D721Med (cell line): ENCODE data around the gene SFT2D1.

ENCODE experiments used
- DNase-seq: peaks from one replicate; pipeline ENCODE4 v3.0.0; 2011; ENCODE audit warnings: low spot score; ENCODE audit not compliant: insufficient read length
- FAIRE-seq: peaks from 2 replicates; lab custom pipeline; 2011; peaks lifted over from hg19 to GRCh38; lab: Jason Lieb, UNC
- CTCF ChIP-seq: IDR thresholded peaks from 2 replicates; pipeline ENCODE4 v1.5.1; 2012; ENCODE audit warnings: mild to moderate bottlenecking, control low read depth; ENCODE audit not compliant: insufficient read depth; ENCODE audit errors: missing control alignments

SFT2D1 gene

GRCh38 chr6:166318227-166318626 is 24.1 kb downstream of the SFT2D1 start:
- FAIRE-seq (no peak), DNase-seq (no peak)
- no peak for TF ChIP-seq CTCF

- no peak for TF ChIP-seq CTCF
- no peak for FAIRE-seq
- DNase-seq: no peak
These were observed 24.8 kb downstream of the SFT2D1 start for GRCh38 chr6:166317261-166318212.

DNA sequence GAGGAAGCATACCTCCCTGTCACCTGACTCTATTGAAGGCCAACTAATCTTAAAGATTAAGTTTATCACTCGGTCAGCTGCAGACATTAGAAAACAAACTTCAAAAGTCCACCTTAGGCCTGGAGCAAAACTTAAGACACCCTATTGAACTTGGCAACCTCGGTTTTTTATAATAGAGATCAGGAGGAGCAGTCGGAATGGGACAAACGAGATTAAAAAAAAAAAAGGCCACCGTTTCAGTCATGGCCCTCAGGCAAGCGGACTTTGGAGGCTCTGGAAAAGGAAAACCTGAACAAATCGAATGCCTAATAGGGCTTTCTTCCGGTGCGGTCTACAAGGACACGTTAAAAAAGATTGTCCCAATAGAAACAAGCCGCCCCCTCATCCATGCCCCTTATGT is 26.9 kb downstream of the SFT2D1 start:
- no peak for TF ChIP-seq CTCF
- DNase-seq (no peak), FAIRE-seq (no peak)

- TF ChIP-seq CTCF: no peak
- FAIRE-seq: no peak
These were observed 27.9 kb downstream of the SFT2D1 start for GRCh38 chr6:166314454-166314853.

GRCh38 chr6:166313255-166314070 is 28.9 kb downstream of the SFT2D1 start:
- TF ChIP-seq CTCF: peak; percentile 73
- DNase-seq (no peak), FAIRE-seq (no peak)

More at GRCh38 chr6:166314454-166314853, 27.9 kb downstream of the SFT2D1 start:
- DNase-seq: no peak

- no peak for TF ChIP-seq CTCF
- DNase-seq (no peak), FAIRE-seq (no peak)
These were observed 29.5 kb downstream of the SFT2D1 start for GRCh38 chr6:166312832-166313231.
